HepG2 (cell line): ENCODE data around the gene OAS2. TPM values are rescaled to one million over a fixed set of nuclear protein-coding genes. Genes with fewer than 3 reads are reported as not detected.

ENCODE experiments used
- GTF2F1 ChIP-seq: fragments of 150-350 bp; IDR thresholded peaks from 2 replicates; pipeline ENCODE4 v1.6.1; 2014; ENCODE audit warnings: low read length
- GTF3A ChIP-seq: sonication (generic); formaldehyde crosslinking; conservative IDR thresholded peaks from 2 replicates; pipeline ENCODE4 v1.4.0; 2020; ENCODE audit warnings: mild to moderate bottlenecking, missing genetic modification reagents
- KAT2B ChIP-seq: fragments of 150-350 bp; IDR thresholded peaks from 2 replicates; pipeline ENCODE4 v1.6.1; 2014; ENCODE audit warnings: low read depth, low read length, borderline replicate concordance
- NFYC ChIP-seq: IDR thresholded peaks from 2 replicates; pipeline ENCODE4 v1.6.1; 2016; ENCODE audit warnings: missing genetic modification reagents, missing compliant biosample characterization
- PHB2 ChIP-seq: fragments of 450-650 bp; IDR thresholded peaks from 2 replicates; pipeline ENCODE4 v1.6.1; 2018; ENCODE audit not compliant: partially characterized antibody
- SPEN ChIP-seq: sonication (generic); formaldehyde crosslinking; IDR thresholded peaks from 2 replicates; pipeline ENCODE4 v1.5.1; 2020; ENCODE audit warnings: low read depth, mild to moderate bottlenecking, missing genetic modification reagents
- ZMAT3 ChIP-seq: sonication (generic); formaldehyde crosslinking; conservative IDR thresholded peaks from 2 replicates; pipeline ENCODE4 v1.7.0; 2021; ENCODE audit warnings: missing genetic modification reagents
- ZNF34 ChIP-seq: sonication (generic); formaldehyde crosslinking; IDR thresholded peaks from 2 replicates; pipeline ENCODE4 v1.4.0; 2020; ENCODE audit warnings: mild to moderate bottlenecking, missing genetic modification reagents, borderline replicate concordance
- polyA plus RNA-seq, 8 experiments: library from polyadenylated mRNA; depleted of rRNA in 3 of 8; stranded (reverse) in 7 of 8; unstranded in 1 of 8; fragments of >200 nt; fragmentation: Illumina TruSeq in 4 of 8; extraction: Trizol in 4 of 8; gene quantifications; 2 replicates each; pipeline versions ENCODE4 v1.2.1 to v1.2.3, GENCODE V29; 2011 to 2016; ENCODE audit warnings: low read depth in 4 of 8, missing spikeins in 1 of 8, mixed read lengths in 1 of 8; ENCODE audit not compliant: insufficient read depth in 1 of 8
- total RNA-seq, 5 experiments: library from RNA; depleted of rRNA; stranded (reverse); fragments of >200 nt; fragmentation: Illumina TruSeq; extraction: Trizol; gene quantifications; 2 replicates each; pipeline ENCODE4 v1.2.3, GENCODE V29; 2016; ENCODE audit warnings: low read depth in 1 of 5
- TF ChIP-seq, protein P1 (sequence below): sonication (generic); formaldehyde crosslinking; IDR thresholded peaks from 2 replicates; pipeline ENCODE4 v1.4.0; 2020; ENCODE audit warnings: missing genetic modification reagents, mild to moderate bottlenecking, borderline replicate concordance
- TF ChIP-seq, protein P2 (sequence below): sonication (generic); formaldehyde crosslinking; IDR thresholded peaks from 2 replicates; pipeline ENCODE4 v1.4.0; 2020; ENCODE audit warnings: mild to moderate bottlenecking, missing genetic modification reagents
- TF ChIP-seq, protein P3 (sequence below): sonication (generic); formaldehyde crosslinking; IDR thresholded peaks from one replicate; pipeline ENCODE4 v1.5.1; 2020; ENCODE audit warnings: mild to moderate bottlenecking, missing genetic modification reagents; ENCODE audit errors: not compliant biosample characterization

Gene OAS2
- total and polyA plus RNA-seq, 2 of the 13 experiments (the other 11 are each of a cell fraction or from before 2014, with no cell fraction given) = 0.05 to 0.24 TPM

DNA sequence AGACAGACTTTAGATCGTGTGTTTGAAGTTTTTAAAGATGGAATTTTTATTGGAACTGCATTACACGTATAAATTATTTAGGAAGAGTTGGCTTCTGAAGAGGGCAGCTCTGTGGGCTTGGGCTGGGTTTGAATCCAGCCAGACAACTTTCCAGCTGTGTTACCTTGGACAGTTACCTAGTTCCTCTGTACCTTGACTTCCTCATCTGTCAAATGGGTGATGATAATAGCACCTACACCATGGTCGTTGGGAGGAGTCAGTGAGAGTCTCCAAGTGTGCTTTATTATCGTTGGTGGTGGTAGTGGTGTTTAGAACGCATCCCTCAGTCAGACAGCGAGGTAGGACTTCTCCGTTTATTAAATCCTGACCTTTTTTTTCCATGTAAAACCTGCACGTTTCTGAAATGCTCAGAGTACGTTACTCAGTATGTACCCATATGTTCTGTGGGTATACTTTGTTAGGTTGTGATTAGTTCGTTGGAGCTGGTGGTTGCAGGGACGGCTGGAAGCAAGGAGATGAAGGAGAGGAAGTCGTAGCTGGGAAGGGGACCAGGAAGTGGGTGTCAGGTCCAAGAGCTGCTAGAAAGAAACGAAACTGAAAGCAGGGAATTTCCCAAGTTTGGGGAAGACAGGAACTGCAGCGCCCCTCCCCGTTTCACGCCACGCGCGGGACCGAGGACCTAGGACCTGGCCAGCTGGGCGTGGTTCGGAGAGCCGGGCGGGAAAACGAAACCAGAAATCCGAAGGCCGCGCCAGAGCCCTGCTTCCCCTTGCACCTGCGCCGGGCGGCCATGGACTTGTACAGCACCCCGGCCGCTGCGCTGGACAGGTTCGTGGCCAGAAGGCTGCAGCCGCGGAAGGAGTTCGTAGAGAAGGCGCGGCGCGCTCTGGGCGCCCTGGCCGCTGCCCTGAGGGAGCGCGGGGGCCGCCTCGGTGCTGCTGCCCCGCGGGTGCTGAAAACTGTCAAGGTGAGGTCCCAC, 40.3 kb upstream of the OAS2 start, which contains the start of gene OAS3 (continued):
- peak; percentile 72 for TF ChIP-seq SPEN (CRISPR knock-in tag)
- TF ChIP-seq ZMAT3 (CRISPR knock-in tag) = peak; percentile 66; the same call in 1 of the 2 replicates
- TF ChIP-seq, protein P1, sequence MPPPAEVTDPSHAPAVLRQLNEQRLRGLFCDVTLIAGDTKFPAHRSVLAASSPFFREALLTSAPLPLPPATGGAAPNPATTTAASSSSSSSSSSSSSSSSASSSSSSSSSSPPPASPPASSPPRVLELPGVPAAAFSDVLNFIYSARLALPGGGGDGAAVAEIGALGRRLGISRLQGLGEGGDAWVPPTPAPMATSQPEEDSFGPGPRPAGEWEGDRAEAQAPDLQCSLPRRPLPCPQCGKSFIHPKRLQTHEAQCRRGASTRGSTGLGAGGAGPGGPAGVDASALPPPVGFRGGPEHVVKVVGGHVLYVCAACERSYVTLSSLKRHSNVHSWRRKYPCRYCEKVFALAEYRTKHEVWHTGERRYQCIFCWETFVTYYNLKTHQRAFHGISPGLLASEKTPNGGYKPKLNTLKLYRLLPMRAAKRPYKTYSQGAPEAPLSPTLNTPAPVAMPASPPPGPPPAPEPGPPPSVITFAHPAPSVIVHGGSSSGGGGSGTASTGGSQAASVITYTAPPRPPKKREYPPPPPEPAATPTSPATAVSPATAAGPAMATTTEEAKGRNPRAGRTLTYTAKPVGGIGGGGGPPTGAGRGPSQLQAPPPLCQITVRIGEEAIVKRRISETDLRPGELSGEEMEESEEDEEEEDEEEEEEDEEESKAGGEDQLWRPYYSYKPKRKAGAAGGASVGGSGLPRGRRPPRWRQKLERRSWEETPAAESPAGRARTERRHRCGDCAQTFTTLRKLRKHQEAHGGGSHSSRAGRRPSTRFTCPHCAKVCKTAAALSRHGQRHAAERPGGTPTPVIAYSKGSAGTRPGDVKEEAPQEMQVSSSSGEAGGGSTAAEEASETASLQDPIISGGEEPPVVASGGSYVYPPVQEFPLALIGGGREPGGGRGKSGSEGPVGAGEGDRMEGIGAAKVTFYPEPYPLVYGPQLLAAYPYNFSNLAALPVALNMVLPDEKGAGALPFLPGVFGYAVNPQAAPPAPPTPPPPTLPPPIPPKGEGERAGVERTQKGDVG (CRISPR knock-in tag) = no peak
- peak; percentile 76; the same call in 1 of the 2 replicates for TF ChIP-seq ZNF34 (CRISPR knock-in tag)
- TF ChIP-seq, protein P2, sequence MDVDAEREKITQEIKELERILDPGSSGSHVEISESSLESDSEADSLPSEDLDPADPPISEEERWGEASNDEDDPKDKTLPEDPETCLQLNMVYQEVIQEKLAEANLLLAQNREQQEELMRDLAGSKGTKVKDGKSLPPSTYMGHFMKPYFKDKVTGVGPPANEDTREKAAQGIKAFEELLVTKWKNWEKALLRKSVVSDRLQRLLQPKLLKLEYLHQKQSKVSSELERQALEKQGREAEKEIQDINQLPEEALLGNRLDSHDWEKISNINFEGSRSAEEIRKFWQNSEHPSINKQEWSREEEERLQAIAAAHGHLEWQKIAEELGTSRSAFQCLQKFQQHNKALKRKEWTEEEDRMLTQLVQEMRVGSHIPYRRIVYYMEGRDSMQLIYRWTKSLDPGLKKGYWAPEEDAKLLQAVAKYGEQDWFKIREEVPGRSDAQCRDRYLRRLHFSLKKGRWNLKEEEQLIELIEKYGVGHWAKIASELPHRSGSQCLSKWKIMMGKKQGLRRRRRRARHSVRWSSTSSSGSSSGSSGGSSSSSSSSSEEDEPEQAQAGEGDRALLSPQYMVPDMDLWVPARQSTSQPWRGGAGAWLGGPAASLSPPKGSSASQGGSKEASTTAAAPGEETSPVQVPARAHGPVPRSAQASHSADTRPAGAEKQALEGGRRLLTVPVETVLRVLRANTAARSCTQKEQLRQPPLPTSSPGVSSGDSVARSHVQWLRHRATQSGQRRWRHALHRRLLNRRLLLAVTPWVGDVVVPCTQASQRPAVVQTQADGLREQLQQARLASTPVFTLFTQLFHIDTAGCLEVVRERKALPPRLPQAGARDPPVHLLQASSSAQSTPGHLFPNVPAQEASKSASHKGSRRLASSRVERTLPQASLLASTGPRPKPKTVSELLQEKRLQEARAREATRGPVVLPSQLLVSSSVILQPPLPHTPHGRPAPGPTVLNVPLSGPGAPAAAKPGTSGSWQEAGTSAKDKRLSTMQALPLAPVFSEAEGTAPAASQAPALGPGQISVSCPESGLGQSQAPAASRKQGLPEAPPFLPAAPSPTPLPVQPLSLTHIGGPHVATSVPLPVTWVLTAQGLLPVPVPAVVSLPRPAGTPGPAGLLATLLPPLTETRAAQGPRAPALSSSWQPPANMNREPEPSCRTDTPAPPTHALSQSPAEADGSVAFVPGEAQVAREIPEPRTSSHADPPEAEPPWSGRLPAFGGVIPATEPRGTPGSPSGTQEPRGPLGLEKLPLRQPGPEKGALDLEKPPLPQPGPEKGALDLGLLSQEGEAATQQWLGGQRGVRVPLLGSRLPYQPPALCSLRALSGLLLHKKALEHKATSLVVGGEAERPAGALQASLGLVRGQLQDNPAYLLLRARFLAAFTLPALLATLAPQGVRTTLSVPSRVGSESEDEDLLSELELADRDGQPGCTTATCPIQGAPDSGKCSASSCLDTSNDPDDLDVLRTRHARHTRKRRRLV (CRISPR knock-in tag) = no peak; the same call in 1 of the 2 replicates
- TF ChIP-seq GTF3A (CRISPR knock-in tag) = no peak
- TF ChIP-seq, protein P3, sequence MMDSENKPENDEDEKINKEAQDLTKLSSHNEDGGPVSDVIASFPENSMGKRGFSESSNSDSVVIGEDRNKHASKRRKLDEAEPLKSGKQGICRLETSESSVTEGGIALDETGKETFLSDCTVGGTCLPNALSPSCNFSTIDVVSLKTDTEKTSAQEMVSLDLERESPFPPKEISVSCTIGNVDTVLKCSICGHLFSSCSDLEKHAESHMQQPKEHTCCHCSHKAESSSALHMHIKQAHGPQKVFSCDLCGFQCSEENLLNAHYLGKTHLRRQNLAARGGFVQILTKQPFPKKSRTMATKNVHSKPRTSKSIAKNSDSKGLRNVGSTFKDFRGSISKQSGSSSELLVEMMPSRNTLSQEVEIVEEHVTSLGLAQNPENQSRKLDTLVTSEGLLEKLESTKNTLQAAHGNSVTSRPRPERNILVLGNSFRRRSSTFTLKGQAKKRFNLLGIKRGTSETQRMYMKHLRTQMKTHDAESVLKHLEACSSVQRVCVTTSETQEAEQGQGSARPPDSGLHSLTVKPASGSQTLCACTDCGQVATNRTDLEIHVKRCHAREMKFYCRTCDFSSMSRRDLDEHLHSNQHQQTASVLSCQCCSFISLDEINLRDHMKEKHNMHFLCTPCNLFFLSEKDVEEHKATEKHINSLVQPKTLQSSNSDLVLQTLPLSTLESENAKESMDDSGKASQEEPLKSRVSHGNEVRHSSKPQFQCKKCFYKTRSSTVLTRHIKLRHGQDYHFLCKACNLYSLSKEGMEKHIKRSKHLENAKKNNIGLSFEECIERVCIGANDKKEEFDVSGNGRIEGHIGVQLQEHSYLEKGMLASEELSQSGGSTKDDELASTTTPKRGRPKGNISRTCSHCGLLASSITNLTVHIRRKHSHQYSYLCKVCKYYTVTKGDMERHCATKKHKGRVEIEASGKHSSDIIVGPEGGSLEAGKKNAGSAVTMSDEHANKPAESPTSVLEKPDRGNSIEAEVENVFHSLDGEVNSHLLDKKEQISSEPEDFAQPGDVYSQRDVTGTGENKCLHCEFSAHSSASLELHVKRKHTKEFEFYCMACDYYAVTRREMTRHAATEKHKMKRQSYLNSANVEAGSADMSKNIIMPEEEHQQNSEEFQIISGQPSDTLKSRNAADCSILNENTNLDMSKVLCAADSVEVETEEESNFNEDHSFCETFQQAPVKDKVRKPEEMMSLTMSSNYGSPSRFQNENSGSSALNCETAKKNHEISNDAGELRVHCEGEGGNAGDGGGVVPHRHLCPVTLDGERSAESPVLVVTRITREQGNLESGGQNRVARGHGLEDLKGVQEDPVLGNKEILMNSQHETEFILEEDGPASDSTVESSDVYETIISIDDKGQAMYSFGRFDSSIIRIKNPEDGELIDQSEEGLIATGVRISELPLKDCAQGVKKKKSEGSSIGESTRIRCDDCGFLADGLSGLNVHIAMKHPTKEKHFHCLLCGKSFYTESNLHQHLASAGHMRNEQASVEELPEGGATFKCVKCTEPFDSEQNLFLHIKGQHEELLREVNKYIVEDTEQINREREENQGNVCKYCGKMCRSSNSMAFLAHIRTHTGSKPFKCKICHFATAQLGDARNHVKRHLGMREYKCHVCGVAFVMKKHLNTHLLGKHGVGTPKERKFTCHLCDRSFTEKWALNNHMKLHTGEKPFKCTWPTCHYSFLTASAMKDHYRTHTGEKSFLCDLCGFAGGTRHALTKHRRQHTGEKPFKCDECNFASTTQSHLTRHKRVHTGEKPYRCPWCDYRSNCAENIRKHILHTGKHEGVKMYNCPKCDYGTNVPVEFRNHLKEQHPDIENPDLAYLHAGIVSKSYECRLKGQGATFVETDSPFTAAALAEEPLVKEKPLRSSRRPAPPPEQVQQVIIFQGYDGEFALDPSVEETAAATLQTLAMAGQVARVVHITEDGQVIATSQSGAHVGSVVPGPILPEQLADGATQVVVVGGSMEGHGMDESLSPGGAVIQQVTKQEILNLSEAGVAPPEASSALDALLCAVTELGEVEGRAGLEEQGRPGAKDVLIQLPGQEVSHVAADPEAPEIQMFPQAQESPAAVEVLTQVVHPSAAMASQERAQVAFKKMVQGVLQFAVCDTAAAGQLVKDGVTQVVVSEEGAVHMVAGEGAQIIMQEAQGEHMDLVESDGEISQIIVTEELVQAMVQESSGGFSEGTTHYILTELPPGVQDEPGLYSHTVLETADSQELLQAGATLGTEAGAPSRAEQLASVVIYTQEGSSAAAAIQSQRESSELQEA (CRISPR knock-in tag) = no peak
- TF ChIP-seq NFYC (CRISPR knock-in tag) = no peak
- TF ChIP-seq KAT2B = no peak
- no peak for TF ChIP-seq GTF2F1
- no peak for TF ChIP-seq PHB2
